Neural cell (in vitro differentiated cells): ENCODE measurements around the gene FGA. TPM values are rescaled to one million over a fixed set of nuclear protein-coding genes. Genes with fewer than 3 reads are reported as not detected.

Source experiments
- H2AFZ ChIP-seq: fragments of 200-600, 300-800 bp; sonication (generic), shearing (Covaris generic); 2 replicates; pipeline ENCODE4 v1.6.0; 2014; ENCODE audit warnings: low read depth, mild to moderate bottlenecking, antibody characterized with exemption, low read length, moderate library complexity
- H3F3A ChIP-seq: fragments of 200-600 bp; shearing (Covaris generic); 2 replicates; pipeline ENCODE4 v1.6.1; 2016; ENCODE audit warnings: mild to moderate bottlenecking, moderate library complexity, mixed read lengths, antibody characterized with exemption, low read length; ENCODE audit not compliant: insufficient read depth, poor library complexity, severe bottlenecking
- H3K27ac ChIP-seq: fragments of 200-600, 300-800 bp; sonication (generic), shearing (Covaris generic); 2 replicates; pipeline ENCODE4 v1.5.1; 2014; ENCODE audit warnings: mild to moderate bottlenecking, low read length, moderate library complexity
- H3K27me3 ChIP-seq: fragments of 300-800, 200-600 bp; sonication (generic), shearing (Covaris generic); 2 replicates; pipeline ENCODE4 v1.6.0; 2014; ENCODE audit warnings: mild to moderate bottlenecking, low read depth, low read length, moderate library complexity; ENCODE audit not compliant: insufficient read depth
- H3K36me3 ChIP-seq: fragments of 300-800, 200-600 bp; sonication (generic), shearing (Covaris generic); 2 replicates; pipeline ENCODE4 v1.5.1; 2014; ENCODE audit warnings: mild to moderate bottlenecking, antibody characterized with exemption, low read length, moderate library complexity; ENCODE audit not compliant: insufficient read depth
- H3K4me2 ChIP-seq: fragments of 300-800, 200-600 bp; sonication (generic), shearing (Covaris generic); 2 replicates; pipeline ENCODE4 v1.6.0; 2014; ENCODE audit warnings: mild to moderate bottlenecking, low read length
- H3K4me3 ChIP-seq: fragments of 300-800, 200-600 bp; sonication (generic), shearing (Covaris generic); 2 replicates; pipeline ENCODE4 v1.5.1; 2014; ENCODE audit warnings: mild to moderate bottlenecking, low read length, moderate library complexity
- H3K79me2 ChIP-seq: fragments of 200-600 bp; shearing (Covaris generic); replicated peaks from 2 replicates; pipeline ENCODE4 v1.6.0; 2014; ENCODE audit warnings: mild to moderate bottlenecking, low read length, moderate library complexity; ENCODE audit not compliant: insufficient read depth
- H3K9ac ChIP-seq: fragments of 300-800, 200-600 bp; sonication (generic), shearing (Covaris generic); 2 replicates; pipeline ENCODE4 v1.6.1; 2016; ENCODE audit warnings: mild to moderate bottlenecking, low read length, mixed read lengths
- H3K9me2 ChIP-seq: fragments of 200-600 bp; shearing (Covaris generic); 2 replicates; pipeline ENCODE4 v1.6.1; 2016; ENCODE audit warnings: mild to moderate bottlenecking, low read length, mixed read lengths; ENCODE audit not compliant: insufficient read depth
- H3K9me3 ChIP-seq: fragments of 200-600, 300-800 bp; sonication (generic), shearing (Covaris generic); 2 replicates; pipeline ENCODE4 v1.6.1; 2016; ENCODE audit warnings: mild to moderate bottlenecking, mixed run types, low read length, moderate library complexity, mixed read lengths
- H4K20me1 ChIP-seq: fragments of 200-600 bp; shearing (Covaris generic); 2 replicates; pipeline ENCODE4 v1.6.1; 2016; ENCODE audit warnings: mild to moderate bottlenecking, mixed run types; ENCODE audit not compliant: insufficient read depth
- CTCF ChIP-seq: fragments of 450-650 bp; IDR thresholded peaks from 2 replicates; pipeline ENCODE4 v1.5.1; 2014; ENCODE audit warnings: antibody characterized with exemption, mild to moderate bottlenecking, moderate library complexity; ENCODE audit not compliant: poor library complexity, severe bottlenecking
- EP300 ChIP-seq: fragments of 450-650 bp; conservative IDR thresholded peaks from 2 replicates; pipeline ENCODE4 v1.6.1; 2014; ENCODE audit warnings: antibody characterized with exemption, mild to moderate bottlenecking, moderate library complexity; ENCODE audit not compliant: poor library complexity, severe bottlenecking
- EZH2 ChIP-seq: fragments of 200-600, 300-800 bp; shearing (Covaris generic), sonication (generic); IDR thresholded peaks from 2 replicates; pipeline ENCODE4 v1.6.1; 2014; ENCODE audit warnings: antibody characterized with exemption, low read length, borderline replicate concordance, mild to moderate bottlenecking; ENCODE audit not compliant: insufficient read depth, poor library complexity, severe bottlenecking
- MXI1 ChIP-seq: fragments of 450-650 bp; conservative IDR thresholded peaks from 2 replicates; pipeline ENCODE4 v1.6.1; 2014; ENCODE audit warnings: antibody characterized with exemption, mild to moderate bottlenecking; ENCODE audit not compliant: poor library complexity, severe bottlenecking
- POLR2AphosphoS5 ChIP-seq: IDR thresholded peaks from 2 replicates; pipeline ENCODE4 v1.6.1; 2012
- RAD21 ChIP-seq: fragments of 450-650 bp; conservative IDR thresholded peaks from 2 replicates; pipeline ENCODE4 v1.6.1; 2014; ENCODE audit warnings: antibody characterized with exemption, mild to moderate bottlenecking, moderate library complexity
- REST ChIP-seq: IDR thresholded peaks from 2 replicates; pipeline ENCODE4 v1.6.1; 2012; ENCODE audit warnings: borderline replicate concordance
- SMC3 ChIP-seq: fragments of 450-650 bp; conservative IDR thresholded peaks from 2 replicates; pipeline ENCODE4 v1.6.1; 2014; ENCODE audit warnings: antibody characterized with exemption, mild to moderate bottlenecking, moderate library complexity; ENCODE audit not compliant: poor library complexity
- TAF1 ChIP-seq: IDR thresholded peaks from 2 replicates; pipeline ENCODE4 v1.6.1; 2012; ENCODE audit warnings: low read depth
- polyA plus RNA-seq: library from polyadenylated mRNA; depleted of rRNA; stranded (reverse); fragments of >200 nt; gene quantifications from 2 replicates; pipeline ENCODE4 v1.2.3, GENCODE V29; 2014

Gene FGA
- polyA plus RNA-seq, 1 donor from 2014 or later, result not detected

GRCh38 chr4:154582723-154583122 is 7.8 kb downstream of the FGA start:
- Histone ChIP-seq H2AFZ (no peak overlapping the region), H3K79me2 (no peaks in the 10 kb centered on the region), H3K9me3 (no peaks in the 10 kb centered on the region), H3K36me3 (no peaks in the 10 kb centered on the region), H3F3A (no peaks in the 10 kb centered on the region), H3K4me2 (no peak overlapping the region), H3K4me3 (no peak overlapping the region), H3K27ac (no peak overlapping the region), H3K27me3 (no peaks in the 10 kb centered on the region), H3K9me2 (no peaks in the 10 kb centered on the region), H3K9ac (no peak overlapping the region), H4K20me1 (no peaks in the 10 kb centered on the region)
- TF ChIP-seq MXI1, result no peak
- no peak for TF ChIP-seq EZH2
- TF ChIP-seq SMC3, result no peak
- no peak for TF ChIP-seq EP300
- no peak for TF ChIP-seq POLR2AphosphoS5
- no peak for TF ChIP-seq TAF1
- no peak for TF ChIP-seq CTCF
- no peak for TF ChIP-seq RAD21
- TF ChIP-seq REST, result no peak

GRCh38 chr4:154579927-154580326 is 10.6 kb downstream of the FGA start:
- Histone ChIP-seq H3K4me3 (no peak overlapping the region), H3K36me3 (no peaks in the 10 kb centered on the region), H3K9ac (no peak overlapping the region), H3K9me3 (no peaks in the 10 kb centered on the region), H3K4me2 (no peak overlapping the region), H4K20me1 (no peaks in the 10 kb centered on the region), H3K27me3 (no peaks in the 10 kb centered on the region), H3K79me2 (no peaks in the 10 kb centered on the region), H3F3A (no peaks in the 10 kb centered on the region), H2AFZ (no peak overlapping the region), H3K9me2 (no peaks in the 10 kb centered on the region), H3K27ac (no peak overlapping the region)
- TF ChIP-seq CTCF (no peak), SMC3 (no peak), EZH2 (no peak), REST (no peak), POLR2AphosphoS5 (no peak), EP300 (no peak), RAD21 (no peak), TAF1 (no peak), MXI1 (no peak)
